IMR-90 (cell line): ENCODE results near the gene COMMD1.

Experiments used
- BHLHE40 ChIP-seq: fragments of 150-350 bp; IDR thresholded peaks from 2 replicates; pipeline ENCODE4 v1.6.1; 2016; ENCODE audit warnings: mild to moderate bottlenecking, low read depth, low read length
- CEBPB ChIP-seq: IDR thresholded peaks from 2 replicates; pipeline ENCODE4 v1.6.1; 2012; ENCODE audit warnings: low read depth, low read length, improper control_type of control experiment
- CHD1 ChIP-seq: IDR thresholded peaks from 2 replicates; pipeline ENCODE4 v1.6.1; 2012; ENCODE audit warnings: low read depth, low read length, improper control_type of control experiment
- CTCF ChIP-seq: conservative IDR thresholded peaks from 2 replicates; pipeline ENCODE4 v1.5.1; 2012; ENCODE audit warnings: mild to moderate bottlenecking, low read depth, low read length, improper control_type of control experiment
- FOS ChIP-seq: fragments of 150-350 bp; IDR thresholded peaks from 2 replicates; pipeline ENCODE4 v1.6.1; 2016; ENCODE audit warnings: low read depth, low read length
- MAFK ChIP-seq: IDR thresholded peaks from 2 replicates; pipeline ENCODE4 v1.6.1; 2012; ENCODE audit warnings: low read depth, low read length, improper control_type of control experiment
- MAZ ChIP-seq: IDR thresholded peaks from 2 replicates; pipeline ENCODE4 v1.6.1; 2012; ENCODE audit warnings: low read depth, mild to moderate bottlenecking, low read length, improper control_type of control experiment, moderate library complexity, borderline replicate concordance
- MXI1 ChIP-seq: IDR thresholded peaks from 2 replicates; pipeline ENCODE4 v1.6.1; 2012; ENCODE audit warnings: low read depth, mild to moderate bottlenecking, low read length, moderate library complexity, borderline replicate concordance
- NFE2L2 ChIP-seq: fragments of 150-350 bp; IDR thresholded peaks from 2 replicates; pipeline ENCODE4 v1.6.1; 2016; ENCODE audit warnings: low read depth, mild to moderate bottlenecking, low read length
- POLR2A ChIP-seq: IDR thresholded peaks from 2 replicates; pipeline ENCODE4 v1.6.1; 2012; ENCODE audit warnings: mild to moderate bottlenecking, low read depth, low read length
- RAD21 ChIP-seq: IDR thresholded peaks from 2 replicates; pipeline ENCODE4 v1.6.1; 2012; ENCODE audit warnings: low read length, improper control_type of control experiment
- RCOR1 ChIP-seq: IDR thresholded peaks from 2 replicates; pipeline ENCODE4 v1.6.1; 2012; ENCODE audit warnings: mild to moderate bottlenecking, low read length, improper control_type of control experiment; ENCODE audit not compliant: insufficient replicate concordance
- RFX5 ChIP-seq: IDR thresholded peaks from 2 replicates; pipeline ENCODE4 v1.8.0; 2012; ENCODE audit warnings: low read depth, mild to moderate bottlenecking, low read length, moderate library complexity
- TF ChIP-seq, protein P1 (sequence below): fragments of 150-350 bp; IDR thresholded peaks from 2 replicates; pipeline ENCODE4 v1.6.1; 2017; ENCODE audit warnings: mild to moderate bottlenecking, antibody characterized with exemption, low read length, low read depth

- TF ChIP-seq POLR2A = no peak
- no peak for TF ChIP-seq RCOR1
- TF ChIP-seq CTCF = no peak
- TF ChIP-seq, protein P1, sequence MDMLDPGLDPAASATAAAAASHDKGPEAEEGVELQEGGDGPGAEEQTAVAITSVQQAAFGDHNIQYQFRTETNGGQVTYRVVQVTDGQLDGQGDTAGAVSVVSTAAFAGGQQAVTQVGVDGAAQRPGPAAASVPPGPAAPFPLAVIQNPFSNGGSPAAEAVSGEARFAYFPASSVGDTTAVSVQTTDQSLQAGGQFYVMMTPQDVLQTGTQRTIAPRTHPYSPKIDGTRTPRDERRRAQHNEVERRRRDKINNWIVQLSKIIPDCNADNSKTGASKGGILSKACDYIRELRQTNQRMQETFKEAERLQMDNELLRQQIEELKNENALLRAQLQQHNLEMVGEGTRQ = no peak
- no peak for TF ChIP-seq MAZ
- no peak for TF ChIP-seq CHD1
- TF ChIP-seq RAD21 = no peak
- TF ChIP-seq CEBPB = no peak
- no peak for TF ChIP-seq NFE2L2
- TF ChIP-seq BHLHE40 = no peak
- no peak for TF ChIP-seq MXI1
- TF ChIP-seq RFX5 = no peak
- no peak for TF ChIP-seq FOS
- TF ChIP-seq MAFK = no peak
Observed at GRCh38 chr2:61961231-61961901, 55.9 kb downstream of the COMMD1 start.
